Brain microvascular endothelial cell (primary cell): ENCODE results near the gene SPZ1.

Source experiments
- DNase-seq: peaks from one replicate; pipeline ENCODE4 v3.0.0-alpha.2; 2020
- H3K27ac ChIP-seq: fragments of 250-450 bp; sonication (Bioruptor Pico); 2 replicates; pipeline ENCODE4 v1.5.1; 2020; ENCODE audit warnings: mild to moderate bottlenecking, moderate library complexity
- H3K27me3 ChIP-seq: fragments of 250-450 bp; sonication (Bioruptor Pico); replicated peaks from 2 replicates; pipeline ENCODE4 v1.5.1; 2020; ENCODE audit warnings: mild to moderate bottlenecking
- H3K36me3 ChIP-seq: fragments of 250-450 bp; sonication (Bioruptor Pico); replicated peaks from 2 replicates; pipeline ENCODE4 v1.5.1; 2020; ENCODE audit warnings: mild to moderate bottlenecking
- H3K4me3 ChIP-seq: 2 replicates; pipeline ENCODE4 v1.5.1; 2011; ENCODE audit warnings: low read depth, mild to moderate bottlenecking, control low read depth, low read length, moderate library complexity
- CTCF ChIP-seq: IDR thresholded peaks from 2 replicates; pipeline ENCODE4 v1.5.1; 2011; ENCODE audit warnings: low read depth, mild to moderate bottlenecking, moderate library complexity, low read length, control low read depth, inconsistent platforms; ENCODE audit errors: missing control alignments
- in situ Hi-C: cut with HindIII; loops from 2 replicates; pipeline ENCODE4 v1.10.0; 2017; ENCODE audit warnings: low sequenced_read_pairs, low pct_ligation_motif_present

The SPZ1 gene

DNA sequence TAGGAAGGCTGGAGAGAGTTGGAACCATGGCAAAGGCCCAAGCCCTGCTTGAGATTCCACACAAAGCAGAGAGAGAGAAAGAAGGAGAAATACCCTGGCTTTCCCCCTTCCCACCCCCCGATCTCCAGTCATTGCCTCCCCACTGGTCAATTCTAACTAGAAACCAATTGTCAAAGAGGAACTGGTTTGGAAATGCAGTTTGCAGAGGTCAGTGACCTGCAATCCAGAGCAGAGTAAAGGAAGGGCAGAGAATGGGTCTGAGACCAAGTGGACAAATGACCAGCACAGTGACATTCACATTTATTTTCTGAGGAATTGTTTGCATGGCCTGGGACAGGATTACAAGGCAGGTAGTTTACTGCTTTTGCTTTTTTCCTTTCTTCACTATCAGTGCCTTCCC is 50.6 kb downstream of the SPZ1 start:
- no peak for DNase-seq
- TF ChIP-seq CTCF = no peak
- Histone ChIP-seq H3K27me3 (no peaks in the 10 kb centered on the region), H3K4me3 (no peak overlapping the region), H3K27ac (no peak overlapping the region), H3K36me3 (no peaks in the 10 kb centered on the region)
- in situ Hi-C loops = no loop called here
